GM21528 (cell line): ENCODE measurements around the gene RACGAP1.
A peak's percentile ranks its signal among the peaks of the same experiment; 100 is the strongest.
"Not testable (repeated sequence)": the region's sequence is repeated elsewhere in the genome, so short reads cannot be mapped to it uniquely, and the experiment has no call there.

ENCODE experiments used
- ATAC-seq: cut with Tn5 transposase; IDR thresholded peaks from one replicate; pipeline ENCODE4 v1.9.1; 2021; ENCODE audit warnings: mild to moderate bottlenecking, moderate library complexity; ENCODE audit not compliant: unreplicated experiment, low FRiP score

RACGAP1 gene

GRCh38 chr12:50032515-50032853, 7.2 kb upstream of the RACGAP1 start:
- ATAC-seq: no peak

- ATAC-seq: not testable (repeated sequence)
Observed at GRCh38 chr12:50030449-50030848, 5.2 kb upstream of the RACGAP1 start.

GRCh38 chr12:50026691-50027090, 1.4 kb upstream of the RACGAP1 start:
- ATAC-seq: no peak

- peak; percentile 25 for ATAC-seq
Observed at GRCh38 chr12:50024805-50025186, 498 bp downstream of the RACGAP1 start.

- ATAC-seq: no peak
Observed at GRCh38 chr12:50024227-50024626, 1.1 kb downstream of the RACGAP1 start.

GRCh38 chr12:50022903-50023302, 2.4 kb downstream of the RACGAP1 start:
- ATAC-seq: no peak

GRCh38 chr12:50021031-50021430, 4.3 kb downstream of the RACGAP1 start:
- ATAC-seq: no peak

GRCh38 chr12:50019524-50019923, 5.8 kb downstream of the RACGAP1 start:
- no peak for ATAC-seq

- no peak for ATAC-seq
Observed at GRCh38 chr12:50018968-50019367, 6.3 kb downstream of the RACGAP1 start.

GRCh38 chr12:50018154-50018553, 7.1 kb downstream of the RACGAP1 start:
- ATAC-seq: no peak

GRCh38 chr12:50017641-50018040, 7.7 kb downstream of the RACGAP1 start:
- ATAC-seq: no peak

GRCh38 chr12:50016501-50017475, 8.5 kb downstream of the RACGAP1 start:
- no peak for ATAC-seq

GRCh38 chr12:50014342-50014741, 11.0 kb downstream of the RACGAP1 start:
- no peak for ATAC-seq

GRCh38 chr12:50013361-50014147, 11.7 kb downstream of the RACGAP1 start:
- ATAC-seq: no peak

GRCh38 chr12:50006754-50007442, 18.4 kb downstream of the RACGAP1 start:
- no peak for ATAC-seq

- ATAC-seq: no peak
Observed at GRCh38 chr12:50006280-50006679, 19.0 kb downstream of the RACGAP1 start.

- no peak for ATAC-seq
Observed at GRCh38 chr12:50005175-50005574, 20.1 kb downstream of the RACGAP1 start.

- ATAC-seq: no peak
Observed at GRCh38 chr12:50004696-50005095, 20.6 kb downstream of the RACGAP1 start.

GRCh38 chr12:50003595-50003994, 21.7 kb downstream of the RACGAP1 start:
- ATAC-seq: no peak

GRCh38 chr12:49998453-49998852, 26.8 kb downstream of the RACGAP1 start:
- ATAC-seq: no peak

- no peak for ATAC-seq
Observed at GRCh38 chr12:49990273-49990672, 35.0 kb downstream of the RACGAP1 start.
